ENCODE measurements around the gene RCAN3.

Gene RCAN3

GRCh38 chr1:24570265-24571125 is 67.9 kb downstream of the RCAN3 start:
- no peak overlapping the region for H3K9ac ChIP-seq
- H3K4me2 ChIP-seq = no peak overlapping the region
- H3K36me3 ChIP-seq = no peaks in the 10 kb centered on the region
- no peaks in the 10 kb centered on the region for H3K27me3 ChIP-seq
- peaks cover 39% of the 10 kb centered on the region for H3K4me1 ChIP-seq
- no peak overlapping the region for H3K4me3 ChIP-seq
- H3K27ac ChIP-seq = no peak overlapping the region
- no peaks in the 10 kb centered on the region for H4K20me1 ChIP-seq
- TF ChIP-seq Cebpa-rat (IDR thresholded peaks at IDR 0.05) = no peak
- H3K9me3 ChIP-seq = no peaks in the 10 kb centered on the region

- TF ChIP-seq Cebpa-rat (IDR thresholded peaks at IDR 0.05) = no peak
- no peaks in the 10 kb centered on the region for H3K36me3 ChIP-seq
- peaks cover 30% of the 10 kb centered on the region for H3K4me1 ChIP-seq
- H3K27me3 ChIP-seq = no peaks in the 10 kb centered on the region
- no peak overlapping the region for H3K4me3 ChIP-seq
- H4K20me1 ChIP-seq = no peaks in the 10 kb centered on the region
- no peaks in the 10 kb centered on the region for H3K9me3 ChIP-seq
- no peak overlapping the region for H3K9ac ChIP-seq
- H3K27ac ChIP-seq = no peak overlapping the region
- H3K4me2 ChIP-seq = peak overlapping the region; percentile 53
Observed at GRCh38 chr1:24572301-24572700, 69.7 kb downstream of the RCAN3 start.

GRCh38 chr1:24575905-24576587 is 73.4 kb downstream of the RCAN3 start:
- H3K27me3 ChIP-seq = no peaks in the 10 kb centered on the region
- H3K4me2 ChIP-seq = no peak overlapping the region
- no peak overlapping the region for H3K4me3 ChIP-seq
- no peak overlapping the region for H3K27ac ChIP-seq
- no peak overlapping the region for H3K9ac ChIP-seq
- H3K9me3 ChIP-seq = no peaks in the 10 kb centered on the region
- no peaks in the 10 kb centered on the region for H3K36me3 ChIP-seq
- no peaks in the 10 kb centered on the region for H4K20me1 ChIP-seq
- TF ChIP-seq Cebpa-rat (IDR thresholded peaks at IDR 0.05) = no peak
- peaks cover 18% of the 10 kb centered on the region for H3K4me1 ChIP-seq

GRCh38 chr1:24578846-24579245 is 76.2 kb downstream of the RCAN3 start:
- TF ChIP-seq Cebpa-rat (IDR thresholded peaks at IDR 0.05) = no peak
- H3K9ac ChIP-seq = no peak overlapping the region
- no peaks in the 10 kb centered on the region for H3K27me3 ChIP-seq
- no peak overlapping the region for H3K4me2 ChIP-seq
- no peaks in the 10 kb centered on the region for H3K4me1 ChIP-seq
- no peaks in the 10 kb centered on the region for H4K20me1 ChIP-seq
- H3K4me3 ChIP-seq = no peak overlapping the region
- no peaks in the 10 kb centered on the region for H3K36me3 ChIP-seq
- no peak overlapping the region for H3K27ac ChIP-seq
- H3K9me3 ChIP-seq = no peaks in the 10 kb centered on the region

- Histone ChIP-seq H3K36me3 (no peaks in the 10 kb centered on the region), H3K4me1 (0 out of 2 replicates have a peak, but pooled peaks cover 4% of the 10 kb centered on the region), H3K4me2 (no peak overlapping the region), H3K27ac (no peak overlapping the region), H4K20me1 (no peaks in the 10 kb centered on the region), H3K27me3 (no peaks in the 10 kb centered on the region), H3K4me3 (no peak overlapping the region), H3K9ac (no peak overlapping the region), H3K9me3 (no peaks in the 10 kb centered on the region)
- TF ChIP-seq Cebpa-rat (IDR thresholded peaks at IDR 0.05) = no peak
Observed at GRCh38 chr1:24580756-24581155, 78.1 kb downstream of the RCAN3 start.

- Histone ChIP-seq H3K9me3 (no peaks in the 10 kb centered on the region), H4K20me1 (no peaks in the 10 kb centered on the region), H3K27me3 (no peaks in the 10 kb centered on the region), H3K36me3 (no peaks in the 10 kb centered on the region), H3K27ac (no peak overlapping the region), H3K4me2 (no peak overlapping the region), H3K4me3 (no peak overlapping the region), H3K4me1 (0 out of 2 replicates have a peak, but pooled peaks cover 4% of the 10 kb centered on the region), H3K9ac (no peak overlapping the region)
- no peak for TF ChIP-seq Cebpa-rat (IDR thresholded peaks at IDR 0.05)
Observed at GRCh38 chr1:24584171-24584647, 81.6 kb downstream of the RCAN3 start.

GRCh38 chr1:24586119-24586518 is 83.5 kb downstream of the RCAN3 start:
- TF ChIP-seq Cebpa-rat (IDR thresholded peaks at IDR 0.05) = no peak
- no peaks in the 10 kb centered on the region for H4K20me1 ChIP-seq
- no peaks in the 10 kb centered on the region for H3K9me3 ChIP-seq
- no peaks in the 10 kb centered on the region for H3K27me3 ChIP-seq
- no peak overlapping the region for H3K27ac ChIP-seq
- H3K4me2 ChIP-seq = no peak overlapping the region
- no peaks in the 10 kb centered on the region for H3K36me3 ChIP-seq
- H3K4me1 ChIP-seq = 0 out of 2 replicates have a peak, but pooled peaks cover 4% of the 10 kb centered on the region
- H3K4me3 ChIP-seq = no peak overlapping the region
- no peak overlapping the region for H3K9ac ChIP-seq

GRCh38 chr1:24586970-24587820 is 84.6 kb downstream of the RCAN3 start:
- Histone ChIP-seq H3K4me3 (no peak overlapping the region), H3K4me2 (no peak overlapping the region), H3K9ac (no peak overlapping the region)

GRCh38 chr1:24588573-24588972 is 85.9 kb downstream of the RCAN3 start:
- TF ChIP-seq Cebpa-rat (IDR thresholded peaks at IDR 0.05) = no peak
- no peak overlapping the region for H3K9ac ChIP-seq
- H3K4me1 ChIP-seq = 0 out of 2 replicates have a peak, but pooled peaks cover 4% of the 10 kb centered on the region
- H3K9me3 ChIP-seq = no peaks in the 10 kb centered on the region
- H3K27me3 ChIP-seq = no peaks in the 10 kb centered on the region
- H3K36me3 ChIP-seq = no peaks in the 10 kb centered on the region
- H3K27ac ChIP-seq = no peak overlapping the region
- H3K4me3 ChIP-seq = no peak overlapping the region
- no peaks in the 10 kb centered on the region for H4K20me1 ChIP-seq
- no peak overlapping the region for H3K4me2 ChIP-seq

More at GRCh38 chr1:24586970-24587820, 84.6 kb downstream of the RCAN3 start:
- 0 out of 2 replicates have a peak, but pooled peaks cover 4% of the 10 kb centered on the region for H3K4me1 ChIP-seq
- no peak for TF ChIP-seq Cebpa-rat (IDR thresholded peaks at IDR 0.05)
- no peaks in the 10 kb centered on the region for H4K20me1 ChIP-seq
- H3K9me3 ChIP-seq = no peaks in the 10 kb centered on the region
- H3K36me3 ChIP-seq = no peaks in the 10 kb centered on the region
- H3K27me3 ChIP-seq = no peaks in the 10 kb centered on the region
- no peak overlapping the region for H3K27ac ChIP-seq

All from BLaER1 (cell line).